Stomach (tissue), 4 donors: Measurements from ENCODE around the gene PTGIR.

Experiments
- EP300 ChIP-seq: sonication (generic); formaldehyde crosslinking; IDR thresholded peaks from one replicate; pipeline ENCODE4 v1.6.1; 2017; ENCODE audit warnings: antibody characterized with exemption
- POLR2A ChIP-seq, 4 donors: fragments of 450-650 bp; IDR thresholded peaks; one replicate each; pipeline ENCODE4 v1.6.1; 2016; ENCODE audit warnings: antibody characterized with exemption in 4 of 4, control low read depth in 2 of 4, mild to moderate bottlenecking in 1 of 4, moderate library complexity in 1 of 4
- POLR2AphosphoS5 ChIP-seq, 3 donors: sonication (generic); formaldehyde crosslinking; IDR thresholded peaks; one replicate each; pipeline ENCODE4 v1.6.1; 2016; ENCODE audit warnings: antibody characterized with exemption in 3 of 3
- TF ChIP-seq, protein P1 (sequence below), 7 experiments: fragments of 450-650 bp in 4 of 7; fragments of 200-600 bp in 3 of 7; sonication (generic) in 3 of 7; IDR thresholded peaks; one replicate each; pipeline ENCODE4 v1.5.1; 2016 to 2019; ENCODE audit warnings: antibody characterized with exemption in 7 of 7, control low read depth in 2 of 7, mild to moderate bottlenecking in 1 of 7

DNA sequence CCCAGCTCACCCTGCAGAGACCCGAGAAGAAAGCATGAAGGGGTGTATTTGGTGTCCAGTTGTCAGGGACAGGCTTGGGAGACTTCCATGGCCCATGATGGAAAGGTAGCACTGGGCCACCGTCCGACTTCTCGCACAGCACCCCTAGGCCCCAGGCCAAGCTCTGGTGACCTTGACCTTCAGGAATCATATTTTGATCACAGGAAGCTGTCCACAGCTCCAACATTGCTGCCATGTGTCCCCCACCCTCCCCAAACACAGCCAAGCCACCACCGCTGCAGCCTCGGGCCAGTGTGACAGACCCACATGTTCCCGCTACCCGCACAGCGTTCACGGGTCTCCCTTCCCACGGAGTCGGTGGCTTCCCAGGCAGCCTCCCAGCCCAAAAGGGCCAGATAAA lies 842 bp upstream of the PTGIR start:
- TF ChIP-seq, protein P1, sequence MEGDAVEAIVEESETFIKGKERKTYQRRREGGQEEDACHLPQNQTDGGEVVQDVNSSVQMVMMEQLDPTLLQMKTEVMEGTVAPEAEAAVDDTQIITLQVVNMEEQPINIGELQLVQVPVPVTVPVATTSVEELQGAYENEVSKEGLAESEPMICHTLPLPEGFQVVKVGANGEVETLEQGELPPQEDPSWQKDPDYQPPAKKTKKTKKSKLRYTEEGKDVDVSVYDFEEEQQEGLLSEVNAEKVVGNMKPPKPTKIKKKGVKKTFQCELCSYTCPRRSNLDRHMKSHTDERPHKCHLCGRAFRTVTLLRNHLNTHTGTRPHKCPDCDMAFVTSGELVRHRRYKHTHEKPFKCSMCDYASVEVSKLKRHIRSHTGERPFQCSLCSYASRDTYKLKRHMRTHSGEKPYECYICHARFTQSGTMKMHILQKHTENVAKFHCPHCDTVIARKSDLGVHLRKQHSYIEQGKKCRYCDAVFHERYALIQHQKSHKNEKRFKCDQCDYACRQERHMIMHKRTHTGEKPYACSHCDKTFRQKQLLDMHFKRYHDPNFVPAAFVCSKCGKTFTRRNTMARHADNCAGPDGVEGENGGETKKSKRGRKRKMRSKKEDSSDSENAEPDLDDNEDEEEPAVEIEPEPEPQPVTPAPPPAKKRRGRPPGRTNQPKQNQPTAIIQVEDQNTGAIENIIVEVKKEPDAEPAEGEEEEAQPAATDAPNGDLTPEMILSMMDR (IDR thresholded peaks at IDR 0.05) = no peak
- TF ChIP-seq POLR2A (IDR thresholded peaks at IDR 0.05) (no peak), POLR2AphosphoS5 (IDR thresholded peaks at IDR 0.05) (no peak), EP300 (no peak)
